GM21528 (cell line): ENCODE data around the gene CCDC12.
"Not testable (repeated sequence)": the region's sequence is repeated elsewhere in the genome, so short reads cannot be mapped to it uniquely, and the experiment has no call there.

Experiments
- ATAC-seq: cut with Tn5 transposase; IDR thresholded peaks from one replicate; pipeline ENCODE4 v1.9.1; 2021; ENCODE audit warnings: mild to moderate bottlenecking, moderate library complexity; ENCODE audit not compliant: unreplicated experiment, low FRiP score

CCDC12 gene

GRCh38 chr3:46910914-46911313 is 65.6 kb downstream of the CCDC12 start:
- not testable (repeated sequence) for ATAC-seq

- ATAC-seq: no peak
These were observed 66.3 kb downstream of the CCDC12 start for GRCh38 chr3:46910166-46910760.

- no peak for ATAC-seq
These were observed 66.9 kb downstream of the CCDC12 start for GRCh38 chr3:46909535-46910161.

GRCh38 chr3:46908986-46909534 is 67.5 kb downstream of the CCDC12 start:
- no peak for ATAC-seq

- no peak for ATAC-seq
These were observed 68.1 kb downstream of the CCDC12 start for GRCh38 chr3:46908294-46908985.

GRCh38 chr3:46907960-46908293 is 68.6 kb downstream of the CCDC12 start:
- ATAC-seq: no peak

- no peak for ATAC-seq
These were observed 69.3 kb downstream of the CCDC12 start for GRCh38 chr3:46907271-46907670.

- no peak for ATAC-seq
These were observed 70.0 kb downstream of the CCDC12 start for GRCh38 chr3:46906471-46907058.

- no peak for ATAC-seq
These were observed 70.7 kb downstream of the CCDC12 start for GRCh38 chr3:46905661-46906451.

GRCh38 chr3:46905213-46905560 is 71.4 kb downstream of the CCDC12 start:
- ATAC-seq: no peak

GRCh38 chr3:46904303-46905212 is 72.0 kb downstream of the CCDC12 start:
- no peak for ATAC-seq

- ATAC-seq: no peak
These were observed 72.9 kb downstream of the CCDC12 start for GRCh38 chr3:46903341-46904302.

- ATAC-seq: no peak
These were observed 74.3 kb downstream of the CCDC12 start for GRCh38 chr3:46902188-46902631.

GRCh38 chr3:46901591-46902187 is 74.9 kb downstream of the CCDC12 start:
- no peak for ATAC-seq

GRCh38 chr3:46901061-46901460 is 75.5 kb downstream of the CCDC12 start:
- no peak for ATAC-seq

- no peak for ATAC-seq
These were observed 76.2 kb downstream of the CCDC12 start for GRCh38 chr3:46900356-46900755.

GRCh38 chr3:46900007-46900292 is 76.6 kb downstream of the CCDC12 start:
- ATAC-seq: no peak
